Measurements from ENCODE around the gene FBXL17. TPM values are rescaled to one million over a fixed set of nuclear protein-coding genes. Genes with fewer than 3 reads are reported as not detected.

Gene FBXL17
- total RNA-seq, 5 donors from 2014 or later (not counting 1 experiment from before 2014, with no cell fraction given), result 20.4 to 30.1 (median 22.1) TPM

DNA sequence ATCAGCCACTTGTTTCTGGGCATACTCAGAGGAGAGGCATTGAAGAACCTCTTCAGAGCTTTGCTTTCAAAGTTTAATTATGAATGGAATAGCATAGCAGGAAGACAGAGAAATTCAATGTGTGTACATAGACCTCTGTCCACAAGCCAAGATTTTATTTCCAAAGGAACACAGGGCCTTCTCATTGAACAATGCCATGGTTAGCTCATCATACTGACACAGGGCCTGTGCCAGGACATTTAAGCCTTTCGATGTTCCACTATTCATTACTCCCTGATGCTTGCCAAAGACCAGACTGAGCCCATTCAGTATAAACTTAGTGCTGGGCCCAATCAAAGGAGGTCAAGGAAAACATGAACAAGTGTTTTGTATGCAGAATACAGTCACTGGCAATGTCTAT is 280.8 kb downstream of the FBXL17 start:
- no peaks in the 10 kb centered on the region for H3K4me1 Mint-ChIP-seq
- no peaks in the 10 kb centered on the region for H3K27me3 Mint-ChIP-seq
- Histone ChIP-seq H3K27ac (ENCODE audit: low read length) (no peak overlapping the region), H3K9me3 (no peaks in the 10 kb centered on the region), H3K4me3 (ENCODE audit: control insufficient read depth in 1 of 2, extremely low read depth in 1 of 2, low read length in 1 of 2) (no peak overlapping the region), H3K27me3 (replicated peaks in 1 of 2; ENCODE audit: control insufficient read depth in 2 of 2, extremely low read depth in 1 of 2, insufficient read depth in 2 of 2, low read length in 1 of 2) (no peaks in the 10 kb centered on the region), H3K36me3 (ENCODE audit: control insufficient read depth in 2 of 2, extremely low read depth in 1 of 2, insufficient read depth in 1 of 2, low read length in 1 of 2) (no peaks in the 10 kb centered on the region), H3K4me1 (ENCODE audit: control insufficient read depth in 1 of 2, extremely low read depth in 1 of 2, insufficient read depth in 2 of 2, low read length in 2 of 2) (no peaks in the 10 kb centered on the region)
- no peaks in the 10 kb centered on the region for H3K9me3 Mint-ChIP-seq
- H3K27ac Mint-ChIP-seq, result no peak overlapping the region
- no peak for DNase-seq
- POLR2A ChIA-PET, result interaction anchor here in 1 of 2 donors (0.7 kb wide), 1 partner anchor 38 kb away, joined by 3 read pairs; no protein-coding TSS in a partner anchor
- no peak for ATAC-seq (replicated peaks in 1 of 4)
- H3K4me3 Mint-ChIP-seq, result no peak overlapping the region
- CTCF ChIA-PET, result no interaction called here
- H3K36me3 Mint-ChIP-seq, result peaks cover 18% of the 10 kb centered on the region
- WGBS (ENCODE audit: insufficient coverage), result 100% methylated on average over 1 of the region's 1 CpG

DNA sequence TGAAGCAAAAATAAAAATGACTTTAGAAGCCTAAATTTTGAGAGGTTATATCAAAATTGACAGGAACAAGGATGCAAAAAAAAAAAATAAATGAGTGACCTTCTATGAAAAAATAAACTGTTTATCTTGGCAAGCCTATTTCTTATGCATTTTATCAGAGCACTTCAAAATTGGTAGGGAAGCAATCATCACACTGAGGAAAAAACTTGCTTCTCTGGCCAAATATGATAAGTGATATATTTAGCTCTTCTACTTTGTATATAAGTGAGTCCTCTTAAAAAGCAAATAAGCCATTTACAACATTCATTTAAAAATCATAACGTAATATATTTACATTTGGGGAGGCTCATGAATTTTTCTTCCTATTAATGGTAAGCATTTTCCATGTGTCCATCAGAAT is 287.1 kb downstream of the FBXL17 start:
- Mint-ChIP-seq H3K36me3 (peaks cover 9% of the 10 kb centered on the region), H3K9me3 (no peaks in the 10 kb centered on the region), H3K4me1 (no peaks in the 10 kb centered on the region), H3K27ac (no peak overlapping the region), H3K27me3 (no peaks in the 10 kb centered on the region), H3K4me3 (no peak overlapping the region)
- WGBS (ENCODE audit: insufficient coverage), result no CpG with 5 or more reads among the region's 1 CpG
- ATAC-seq (replicated peaks in 1 of 4) (no peak), DNase-seq (no peak)
- H3K36me3 ChIP-seq (ENCODE audit: control insufficient read depth in 2 of 2, extremely low read depth in 1 of 2, insufficient read depth in 1 of 2, low read length in 1 of 2), result no peaks in the 10 kb centered on the region
- no peaks in the 10 kb centered on the region for H3K4me1 ChIP-seq (ENCODE audit: control insufficient read depth in 1 of 2, extremely low read depth in 1 of 2, insufficient read depth in 2 of 2, low read length in 2 of 2)
- H3K27ac ChIP-seq (ENCODE audit: low read length), result no peak overlapping the region
- no peaks in the 10 kb centered on the region for H3K9me3 ChIP-seq
- no peaks in the 10 kb centered on the region for H3K27me3 ChIP-seq (replicated peaks in 1 of 2; ENCODE audit: control insufficient read depth in 2 of 2, extremely low read depth in 1 of 2, insufficient read depth in 2 of 2, low read length in 1 of 2)
- CTCF ChIA-PET, result no interaction called here
- POLR2A ChIA-PET, result no interaction called here
- no peak overlapping the region for H3K4me3 ChIP-seq (ENCODE audit: control insufficient read depth in 1 of 2, extremely low read depth in 1 of 2, low read length in 1 of 2)

DNA sequence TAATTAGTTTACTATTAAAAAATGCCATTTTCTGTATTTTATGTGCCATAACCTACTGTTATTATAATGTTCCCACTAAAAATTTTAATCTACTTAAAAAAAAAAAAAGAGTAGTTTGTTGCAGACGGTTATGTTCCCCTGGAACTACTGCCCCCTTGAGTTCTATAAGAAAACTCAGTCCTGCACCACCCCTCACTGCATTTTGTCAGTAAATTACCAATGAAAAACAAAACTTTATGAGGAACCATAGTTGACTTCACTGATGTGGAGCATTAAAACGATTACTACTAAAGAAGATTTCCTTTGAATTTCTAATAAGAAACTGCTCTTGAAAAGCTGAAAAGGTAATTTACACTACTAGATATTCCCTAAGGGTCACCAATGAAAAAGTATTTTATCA is 288.7 kb downstream of the FBXL17 start:
- H3K27ac Mint-ChIP-seq, result no peak overlapping the region
- peak in 1 of 35 experiments; percentile 1 for DNase-seq

DNA sequence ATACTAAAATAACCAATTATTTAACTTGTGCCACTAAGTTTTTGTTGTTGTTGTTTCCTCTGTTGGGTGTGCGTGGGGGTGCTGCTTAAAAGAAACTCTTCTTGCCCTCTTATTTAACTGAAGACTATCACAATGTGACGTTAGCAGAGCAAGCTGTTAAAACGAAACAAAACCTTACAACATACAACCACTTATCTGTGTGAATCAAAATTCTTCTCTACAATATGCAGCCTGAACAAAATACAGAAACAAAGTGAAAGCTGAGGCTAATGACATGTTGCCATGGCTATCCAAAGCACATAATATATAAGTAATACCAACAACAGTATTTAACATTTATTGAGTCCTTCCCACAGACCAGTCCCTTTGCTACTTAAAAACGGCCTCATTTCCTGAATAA is 291.0 kb downstream of the FBXL17 start:
- no peak overlapping the region for H3K4me3 ChIP-seq (ENCODE audit: control insufficient read depth in 1 of 2, extremely low read depth in 1 of 2, low read length in 1 of 2)
- ChIA-PET CTCF (no interaction called here), POLR2A (no interaction called here)
- Mint-ChIP-seq H3K4me3 (no peak overlapping the region), H3K9me3 (peaks cover 0 to 4% (median 0%) of the 10 kb centered on the region in 3 donors), H3K36me3 (peaks cover 31% of the 10 kb centered on the region), H3K27ac (no peak overlapping the region), H3K27me3 (no peaks in the 10 kb centered on the region), H3K4me1 (no peaks in the 10 kb centered on the region)
- ATAC-seq (replicated peaks in 1 of 4), result no peak
- no peak overlapping the region for H3K27ac ChIP-seq (ENCODE audit: low read length)
- no peaks in the 10 kb centered on the region for H3K27me3 ChIP-seq (replicated peaks in 1 of 2; ENCODE audit: control insufficient read depth in 2 of 2, extremely low read depth in 1 of 2, insufficient read depth in 2 of 2, low read length in 1 of 2)
- no peaks in the 10 kb centered on the region for H3K9me3 ChIP-seq
- H3K4me1 ChIP-seq (ENCODE audit: control insufficient read depth in 1 of 2, extremely low read depth in 1 of 2, insufficient read depth in 2 of 2, low read length in 2 of 2), result no peaks in the 10 kb centered on the region
- H3K36me3 ChIP-seq (ENCODE audit: control insufficient read depth in 2 of 2, extremely low read depth in 1 of 2, insufficient read depth in 1 of 2, low read length in 1 of 2), result no peaks in the 10 kb centered on the region
- DNase-seq, result no peak
- WGBS (ENCODE audit: insufficient coverage), result 80% methylated on average over 1 of the region's 4 CpGs

More for the DNA sequence above, 288.7 kb downstream of the FBXL17 start:
- Mint-ChIP-seq H3K9me3 (peaks cover 0 to 4% (median 0%) of the 10 kb centered on the region in 3 donors), H3K4me3 (no peak overlapping the region), H3K4me1 (no peaks in the 10 kb centered on the region), H3K27me3 (no peaks in the 10 kb centered on the region), H3K36me3 (peaks cover 21% of the 10 kb centered on the region)
- no peaks in the 10 kb centered on the region for H3K36me3 ChIP-seq (ENCODE audit: control insufficient read depth in 2 of 2, extremely low read depth in 1 of 2, insufficient read depth in 1 of 2, low read length in 1 of 2)
- no peaks in the 10 kb centered on the region for H3K4me1 ChIP-seq (ENCODE audit: control insufficient read depth in 1 of 2, extremely low read depth in 1 of 2, insufficient read depth in 2 of 2, low read length in 2 of 2)
- WGBS (ENCODE audit: insufficient coverage), result no CpG with 5 or more reads among the region's 2 CpGs
- ChIA-PET POLR2A (no interaction called here), CTCF (no interaction called here)
- H3K4me3 ChIP-seq (ENCODE audit: control insufficient read depth in 1 of 2, extremely low read depth in 1 of 2, low read length in 1 of 2), result no peak overlapping the region
- no peaks in the 10 kb centered on the region for H3K9me3 ChIP-seq
- no peak overlapping the region for H3K27ac ChIP-seq (ENCODE audit: low read length)
- ATAC-seq (replicated peaks in 1 of 4), result no peak
- H3K27me3 ChIP-seq (replicated peaks in 1 of 2; ENCODE audit: control insufficient read depth in 2 of 2, extremely low read depth in 1 of 2, insufficient read depth in 2 of 2, low read length in 1 of 2), result no peaks in the 10 kb centered on the region

DNA sequence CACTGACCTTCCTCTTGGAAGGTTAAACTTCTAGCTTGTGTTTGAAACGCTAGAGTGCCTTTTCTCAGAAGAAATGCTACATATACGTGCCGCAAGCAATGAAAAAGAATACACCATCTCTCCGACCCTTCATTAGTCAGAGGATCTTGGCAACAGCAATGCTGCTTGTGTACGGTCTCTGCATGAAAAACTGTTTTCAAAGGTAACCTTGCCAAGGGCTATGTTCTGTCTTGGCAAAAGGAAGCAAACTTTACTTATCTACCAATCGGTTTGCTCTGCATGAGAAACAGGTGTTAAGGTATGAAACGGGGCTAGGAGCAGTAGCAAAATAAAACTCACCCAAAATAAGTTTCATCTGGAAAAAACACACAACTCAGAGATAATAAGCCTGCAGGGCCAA is 297.8 kb downstream of the FBXL17 start:
- no peak overlapping the region for H3K27ac Mint-ChIP-seq
- CTCF ChIA-PET, result interaction anchor here in 1 of 2 donors (0.6 kb wide), 1 partner anchor 645 kb away, joined by 3 read pairs; no protein-coding TSS in a partner anchor

DNA sequence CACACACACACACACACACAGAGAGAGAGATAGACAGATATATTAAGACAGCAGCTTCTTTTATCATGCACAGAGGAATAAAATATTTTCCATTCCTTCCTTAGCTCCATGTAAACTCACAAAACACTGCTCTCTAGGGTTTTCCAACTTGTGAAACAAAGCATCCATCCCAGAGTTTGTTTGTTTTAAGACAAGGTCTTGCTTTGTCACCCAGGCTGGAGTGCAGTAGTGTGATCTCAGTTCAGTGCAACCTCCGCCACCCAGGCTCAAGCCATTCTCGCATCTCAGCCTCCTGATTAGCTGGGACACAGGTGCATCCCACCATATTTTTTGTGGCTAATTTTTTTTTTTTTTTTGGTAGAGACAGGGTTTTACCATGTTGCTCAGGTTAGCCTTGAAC is 298.7 kb downstream of the FBXL17 start:
- CTCF ChIA-PET, result interaction anchor here (0.6 to 0.7 kb wide), 4 partner anchors 64 to 646 kb away, joined by 3 to 4 read pairs (median 3); no protein-coding TSS in a partner anchor
- ATAC-seq (replicated peaks in 1 of 4) (no peak), DNase-seq (no peak)
- Histone ChIP-seq H3K36me3 (ENCODE audit: control insufficient read depth in 2 of 2, extremely low read depth in 1 of 2, insufficient read depth in 1 of 2, low read length in 1 of 2) (no peaks in the 10 kb centered on the region), H3K9me3 (no peaks in the 10 kb centered on the region), H3K27me3 (replicated peaks in 1 of 2; ENCODE audit: control insufficient read depth in 2 of 2, extremely low read depth in 1 of 2, insufficient read depth in 2 of 2, low read length in 1 of 2) (no peaks in the 10 kb centered on the region), H3K4me3 (ENCODE audit: control insufficient read depth in 1 of 2, extremely low read depth in 1 of 2, low read length in 1 of 2) (no peak overlapping the region), H3K4me1 (ENCODE audit: control insufficient read depth in 1 of 2, extremely low read depth in 1 of 2, insufficient read depth in 2 of 2, low read length in 2 of 2) (no peaks in the 10 kb centered on the region), H3K27ac (ENCODE audit: low read length) (no peak overlapping the region)
- POLR2A ChIA-PET, result no interaction called here
- H3K27ac Mint-ChIP-seq, result no peak overlapping the region
- H3K4me1 Mint-ChIP-seq, result no peaks in the 10 kb centered on the region
- WGBS (ENCODE audit: insufficient coverage), result no CpG with 5 or more reads among the region's 2 CpGs
- peaks cover 0 to 3% (median 0%) of the 10 kb centered on the region in 3 donors for H3K9me3 Mint-ChIP-seq
- no peaks in the 10 kb centered on the region for H3K27me3 Mint-ChIP-seq
- H3K36me3 Mint-ChIP-seq, result peaks cover 45% of the 10 kb centered on the region
- no peak overlapping the region for H3K4me3 Mint-ChIP-seq

More for the DNA sequence above, 297.8 kb downstream of the FBXL17 start:
- no peaks in the 10 kb centered on the region for H3K4me1 Mint-ChIP-seq
- ATAC-seq (replicated peaks in 1 of 4) (no peak), DNase-seq (no peak)
- H3K36me3 Mint-ChIP-seq, result peaks cover 48% of the 10 kb centered on the region
- POLR2A ChIA-PET, result no interaction called here
- no peaks in the 10 kb centered on the region for H3K4me1 ChIP-seq (ENCODE audit: control insufficient read depth in 1 of 2, extremely low read depth in 1 of 2, insufficient read depth in 2 of 2, low read length in 2 of 2)
- H3K27me3 Mint-ChIP-seq, result no peaks in the 10 kb centered on the region
- H3K27me3 ChIP-seq (replicated peaks in 1 of 2; ENCODE audit: control insufficient read depth in 2 of 2, extremely low read depth in 1 of 2, insufficient read depth in 2 of 2, low read length in 1 of 2), result no peaks in the 10 kb centered on the region
- H3K36me3 ChIP-seq (ENCODE audit: control insufficient read depth in 2 of 2, extremely low read depth in 1 of 2, insufficient read depth in 1 of 2, low read length in 1 of 2), result no peaks in the 10 kb centered on the region
- H3K27ac ChIP-seq (ENCODE audit: low read length), result no peak overlapping the region
- peaks cover 0 to 3% (median 0%) of the 10 kb centered on the region in 3 donors for H3K9me3 Mint-ChIP-seq
- H3K9me3 ChIP-seq, result no peaks in the 10 kb centered on the region
- H3K4me3 Mint-ChIP-seq, result no peak overlapping the region
- WGBS (ENCODE audit: insufficient coverage), result 100% methylated on average over 4 of the region's 7 CpGs
- no peak overlapping the region for H3K4me3 ChIP-seq (ENCODE audit: control insufficient read depth in 1 of 2, extremely low read depth in 1 of 2, low read length in 1 of 2)

DNA sequence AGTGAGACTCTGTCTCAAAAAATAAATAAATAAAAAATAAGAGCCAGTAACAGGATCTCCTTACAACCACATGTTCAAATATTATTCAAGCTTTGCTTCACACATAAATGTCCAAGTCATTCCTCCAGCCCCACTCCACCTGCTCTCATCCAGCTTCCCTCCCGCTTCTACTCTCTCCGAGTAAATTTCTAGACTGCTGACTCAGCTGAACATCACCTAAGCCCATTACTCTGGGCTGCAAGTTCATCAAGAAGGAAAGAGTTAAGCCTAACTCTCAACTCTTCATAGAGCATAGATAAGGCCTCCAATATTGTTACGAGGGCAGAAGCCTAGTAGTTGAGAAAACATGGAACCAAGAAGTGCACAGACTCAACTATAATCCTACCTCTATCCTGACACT is 300.2 kb downstream of the FBXL17 start:
- Histone ChIP-seq H3K4me1 (ENCODE audit: control insufficient read depth in 1 of 2, extremely low read depth in 1 of 2, insufficient read depth in 2 of 2, low read length in 2 of 2) (no peaks in the 10 kb centered on the region), H3K4me3 (ENCODE audit: control insufficient read depth in 1 of 2, extremely low read depth in 1 of 2, low read length in 1 of 2) (no peak overlapping the region), H3K9me3 (no peaks in the 10 kb centered on the region), H3K36me3 (ENCODE audit: control insufficient read depth in 2 of 2, extremely low read depth in 1 of 2, insufficient read depth in 1 of 2, low read length in 1 of 2) (no peaks in the 10 kb centered on the region), H3K27ac (ENCODE audit: low read length) (no peak overlapping the region), H3K27me3 (replicated peaks in 1 of 2; ENCODE audit: control insufficient read depth in 2 of 2, extremely low read depth in 1 of 2, insufficient read depth in 2 of 2, low read length in 1 of 2) (no peaks in the 10 kb centered on the region)
- Mint-ChIP-seq H3K27ac (no peak overlapping the region), H3K36me3 (peaks cover 32% of the 10 kb centered on the region), H3K4me3 (no peak overlapping the region), H3K9me3 (peaks cover 0 to 3% (median 0%) of the 10 kb centered on the region in 3 donors), H3K27me3 (no peaks in the 10 kb centered on the region), H3K4me1 (no peaks in the 10 kb centered on the region)
- POLR2A ChIA-PET, result no interaction called here
- CTCF ChIA-PET, result no interaction called here
- no peak for DNase-seq
- ATAC-seq (replicated peaks in 1 of 4), result no peak
- WGBS (ENCODE audit: insufficient coverage), result 100% methylated on average over 2 of the region's 3 CpGs
